GM18868 (cell line): ENCODE measurements around the gene SRI.
A peak's percentile ranks its signal among the peaks of the same experiment; 100 is the strongest.
"Not testable (repeated sequence)": the region's sequence is repeated elsewhere in the genome, so short reads cannot be mapped to it uniquely, and the experiment has no call there.

ENCODE experiments used
- ATAC-seq: cut with Tn5 transposase; IDR thresholded peaks from one replicate; pipeline ENCODE4 v1.9.1; 2021; ENCODE audit warnings: mild to moderate bottlenecking, moderate library complexity; ENCODE audit not compliant: unreplicated experiment

Gene SRI

GRCh38 chr7:88184848-88185304, 35.0 kb downstream of the SRI start:
- peak; percentile 98 for ATAC-seq

GRCh38 chr7:88183051-88183450, 36.8 kb downstream of the SRI start:
- ATAC-seq: no peak

GRCh38 chr7:88176190-88176589, 43.6 kb downstream of the SRI start:
- ATAC-seq: no peak

- ATAC-seq: no peak
These were observed 47.0 kb downstream of the SRI start for GRCh38 chr7:88172842-88173241.

GRCh38 chr7:88169717-88170320, 50.0 kb downstream of the SRI start:
- peak; percentile 63 for ATAC-seq

- ATAC-seq: no peak
These were observed 52.1 kb downstream of the SRI start for GRCh38 chr7:88167721-88168120.

- ATAC-seq: no peak
These were observed 52.6 kb downstream of the SRI start for GRCh38 chr7:88167223-88167622.

GRCh38 chr7:88165697-88166096, 54.1 kb downstream of the SRI start:
- ATAC-seq: no peak

GRCh38 chr7:88159741-88160140, 60.1 kb downstream of the SRI start:
- not testable (repeated sequence) for ATAC-seq

GRCh38 chr7:88156356-88156755, 63.5 kb downstream of the SRI start:
- no peak for ATAC-seq

- ATAC-seq: no peak
These were observed 64.1 kb downstream of the SRI start for GRCh38 chr7:88155756-88156155.
